ENCODE data around the gene KRT37. TPM values are rescaled to one million over a fixed set of nuclear protein-coding genes. Genes with fewer than 3 reads are reported as not detected.
A peak's percentile ranks its signal among the peaks of the same experiment; 100 is the strongest.
"Not testable (repeated sequence)": the region's sequence is repeated elsewhere in the genome, so short reads cannot be mapped to it uniquely, and the experiment has no call there.

The KRT37 gene
- total RNA-seq, 4 donors from 2014 or later = 0.53 to 7.1 TPM; not detected in 2

- no peaks in the 10 kb centered on the region for H3K4me1 ChIP-seq
- no peaks in the 10 kb centered on the region for H3K9me3 ChIP-seq
- H3K36me3 ChIP-seq = no peaks in the 10 kb centered on the region
- 69% methylated on average over 7 of the region's 7 CpGs for WGBS
- no peak overlapping the region for H3K27ac ChIP-seq
- no peak overlapping the region for H3K4me3 ChIP-seq
- no peak for DNase-seq (ENCODE audit: low spot score in 2 of 2)
- peaks cover 10% of the 10 kb centered on the region for H3K27me3 ChIP-seq
- no peak for TF ChIP-seq EP300 (IDR thresholded peaks at IDR 0.05)
- no peak for TF ChIP-seq POLR2A (IDR thresholded peaks at IDR 0.05)
- no peak for TF ChIP-seq CTCF (IDR thresholded peaks at IDR 0.05)
- no peak for TF ChIP-seq POLR2AphosphoS5 (IDR thresholded peaks at IDR 0.05)
Measured at GRCh38 chr17:41429667-41430066, 5.3 kb upstream of the KRT37 start.

GRCh38 chr17:41428591-41429291, 4.4 kb upstream of the KRT37 start:
- 66% methylated on average over 4 of the region's 4 CpGs for WGBS
- no peak for DNase-seq (ENCODE audit: low spot score in 2 of 2)
- no peaks in the 10 kb centered on the region for H3K9me3 ChIP-seq
- no peak for TF ChIP-seq EP300 (IDR thresholded peaks at IDR 0.05)
- no peak for TF ChIP-seq POLR2AphosphoS5 (IDR thresholded peaks at IDR 0.05)
- TF ChIP-seq POLR2A (IDR thresholded peaks at IDR 0.05) = no peak
- no peak for TF ChIP-seq CTCF (IDR thresholded peaks at IDR 0.05)
- H3K36me3 ChIP-seq = no peaks in the 10 kb centered on the region
- no peaks in the 10 kb centered on the region for H3K4me1 ChIP-seq
- H3K4me3 ChIP-seq = no peak overlapping the region
- no peak overlapping the region for H3K27ac ChIP-seq
- peaks cover 10% of the 10 kb centered on the region for H3K27me3 ChIP-seq

GRCh38 chr17:41422586-41422985, 1.8 kb downstream of the KRT37 start:
- WGBS = 89% methylated on average over 10 of the region's 11 CpGs

GRCh38 chr17:41421617-41422016, 2.8 kb downstream of the KRT37 start:
- WGBS = 79% methylated on average over 4 of the region's 4 CpGs
- no peaks in the 10 kb centered on the region for H3K9me3 ChIP-seq
- TF ChIP-seq CTCF (IDR thresholded peaks at IDR 0.05) (no peak), POLR2AphosphoS5 (IDR thresholded peaks at IDR 0.05) (no peak), EP300 (IDR thresholded peaks at IDR 0.05) (no peak), POLR2A (IDR thresholded peaks at IDR 0.05) (no peak)
- peaks cover 30% of the 10 kb centered on the region for H3K4me1 ChIP-seq
- DNase-seq (ENCODE audit: low spot score in 2 of 2) = no peak
- H3K27me3 ChIP-seq = peaks cover 5% of the 10 kb centered on the region
- H3K27ac ChIP-seq = no peak overlapping the region
- no peak overlapping the region for H3K4me3 ChIP-seq
- H3K36me3 ChIP-seq = no peaks in the 10 kb centered on the region

More at GRCh38 chr17:41422586-41422985, 1.8 kb downstream of the KRT37 start:
- H3K4me3 ChIP-seq; DNase-seq (ENCODE audit: low spot score in 2 of 2); H3K27me3 ChIP-seq; H3K27ac ChIP-seq; H3K36me3 ChIP-seq; H3K9me3 ChIP-seq: not testable (repeated sequence)
- H3K4me1 ChIP-seq = peaks cover 23% of the 10 kb centered on the region

GRCh38 chr17:41421116-41421515, 3.3 kb downstream of the KRT37 start:
- no peak for DNase-seq (ENCODE audit: low spot score in 2 of 2)
- Histone ChIP-seq H3K9me3 (no peaks in the 10 kb centered on the region), H3K36me3 (no peaks in the 10 kb centered on the region), H3K27me3 (peaks cover 5% of the 10 kb centered on the region), H3K4me1 (peaks cover 30% of the 10 kb centered on the region), H3K4me3 (no peak overlapping the region), H3K27ac (peak overlapping the region; percentile 69)
- 31% methylated on average over 8 of the region's 9 CpGs for WGBS
- peak in 1 of 3 donors; percentile 20 for TF ChIP-seq POLR2AphosphoS5 (IDR thresholded peaks at IDR 0.05)
- TF ChIP-seq POLR2A (IDR thresholded peaks at IDR 0.05) = no peak

- WGBS = 38% methylated on average over 4 of the region's 4 CpGs
- no peaks in the 10 kb centered on the region for H3K36me3 ChIP-seq
- peaks cover 5% of the 10 kb centered on the region for H3K27me3 ChIP-seq
- H3K9me3 ChIP-seq = no peaks in the 10 kb centered on the region
- TF ChIP-seq EP300 (IDR thresholded peaks at IDR 0.05) (no peak), POLR2A (IDR thresholded peaks at IDR 0.05) (no peak), CTCF (IDR thresholded peaks at IDR 0.05) (no peak), POLR2AphosphoS5 (IDR thresholded peaks at IDR 0.05) (no peak)
- peaks cover 30% of the 10 kb centered on the region for H3K4me1 ChIP-seq
- no peak overlapping the region for H3K4me3 ChIP-seq
- H3K27ac ChIP-seq = peak overlapping the region; percentile 69
- DNase-seq (ENCODE audit: low spot score in 2 of 2) = no peak
Measured at GRCh38 chr17:41420134-41420533, 4.3 kb downstream of the KRT37 start.
